Gastrocnemius medialis (tissue), 4 donors: ENCODE results near the gene KCP. TPM values are rescaled to one million over a fixed set of nuclear protein-coding genes. Genes with fewer than 3 reads are reported as not detected.
A peak's percentile ranks its signal among the peaks of the same experiment; 100 is the strongest.

Source experiments
- ATAC-seq, 2 donors: fragments of 150-250 bp; one replicate each; pipeline ENCODE4 v1.9.1; 2016
- DNase-seq, 2 donors: peaks; one replicate each; pipeline ENCODE4 v3.0.0-alpha.2; 2019
- H3K27ac ChIP-seq, 4 donors: fragments of 200-600 bp; sonication (generic); 1 replicate in 1 of 4; 2 replicates in 3 of 4; pipeline ENCODE4 v1.5.1; 2016 to 2018; ENCODE audit warnings: mild to moderate bottlenecking in 2 of 4, moderate library complexity in 1 of 4
- H3K27me3 ChIP-seq, 3 donors: fragments of 200-600 bp; sonication (generic) in 2 of 3; 1 replicate in 1 of 3; 2 replicates in 2 of 3; pipeline versions ENCODE4 v1.5.1 to v1.6.0; 2016 to 2019; ENCODE audit warnings: mild to moderate bottlenecking in 1 of 3, moderate library complexity in 1 of 3
- H3K36me3 ChIP-seq, 2 donors: fragments of 200-600 bp; sonication (generic) in 1 of 2; one replicate each; pipeline ENCODE4 v1.5.1; 2017 to 2018
- H3K4me1 ChIP-seq, 2 donors: fragments of 200-600 bp; sonication (generic) in 1 of 2; one replicate each; pipeline ENCODE4 v1.5.1; 2016 to 2017; ENCODE audit warnings: mild to moderate bottlenecking in 2 of 2
- H3K4me3 ChIP-seq, 4 donors: fragments of 200-600 bp; sonication (generic) in 3 of 4; 1 replicate in 1 of 4; 2 replicates in 3 of 4; pipeline ENCODE4 v1.5.1; 2016 to 2019; ENCODE audit warnings: mild to moderate bottlenecking in 2 of 4
- H3K9me3 ChIP-seq, 3 donors: fragments of 200-600 bp; sonication (generic) in 2 of 3; 1 replicate in 1 of 3; 2 replicates in 2 of 3; pipeline ENCODE4 v1.5.1; 2016 to 2019
- CTCF ChIP-seq, 5 experiments: fragments of 450-650 bp in 3 of 5; fragments of 200-600 bp in 2 of 5; sonication (generic) in 2 of 5; IDR thresholded peaks in 4 of 5; conservative IDR thresholded peaks in 1 of 5; 1 replicate in 4 of 5; 2 replicates in 1 of 5; pipeline ENCODE4 v1.5.1; 2016 to 2019; ENCODE audit warnings: antibody characterized with exemption in 5 of 5, mild to moderate bottlenecking in 3 of 5, moderate library complexity in 3 of 5
- POLR2A ChIP-seq, 2 donors: fragments of 450-650 bp; IDR thresholded peaks; one replicate each; pipeline ENCODE4 v1.6.1; 2017; ENCODE audit warnings: antibody characterized with exemption in 2 of 2, mild to moderate bottlenecking in 2 of 2, moderate library complexity in 2 of 2
- in situ Hi-C, 4 donors: fragments of 200-750 bp; cut with MboI; loops; one replicate each; pipeline versions ENCODE4 v1.15.0 to v1.8.0; 2017; ENCODE audit warnings: low sequenced_read_pairs in 4 of 4
- intact Hi-C: fragments of 100-400 bp; cut with DNase I; formaldehyde crosslinking; loops from one replicate; pipeline ENCODE4 v1.15.1; 2023; ENCODE audit warnings: low total_unique reads
- total RNA-seq, 4 donors: library from RNA; depleted of rRNA; stranded (reverse); fragments of >200 nt; gene quantifications; one replicate each; pipeline versions ENCODE4 v1.1.0 to v1.2.3, GENCODE V29; 2016

Gene KCP
- total RNA-seq, 4 donors from 2014 or later, result 0.10 TPM; not detected in 3

- ATAC-seq (no peak), DNase-seq (no peak)
- no peak for TF ChIP-seq CTCF (IDR thresholded peaks at IDR 0.05 in 4 of 5, conservative IDR thresholded peaks at IDR 0.05 in 1 of 5)
- no peak for TF ChIP-seq POLR2A (IDR thresholded peaks at IDR 0.05)
- H3K27me3 ChIP-seq, result peaks cover 10 to 15% (median 13%) of the 10 kb centered on the region in 3 donors
- in situ Hi-C loops, result loop anchor here (25.0 kb wide), 3 partner anchors 106 to 431 kb away; partner anchors contain the start of genes HILPDA (in 2 of the 4), CCDC136 (in 1 of the 4) and OPN1SW (in 1 of the 4)
- no peaks in the 10 kb centered on the region for H3K36me3 ChIP-seq
- H3K4me1 ChIP-seq, result no peaks in the 10 kb centered on the region
- no peak overlapping the region for H3K27ac ChIP-seq
- no peak overlapping the region for H3K4me3 ChIP-seq
- H3K9me3 ChIP-seq, result no peaks in the 10 kb centered on the region
- intact Hi-C loops, result no loop called here
Observed at GRCh38 chr7:128893251-128894100, 17.0 kb downstream of the KCP start.

- TF ChIP-seq CTCF (IDR thresholded peaks at IDR 0.05 in 4 of 5, conservative IDR thresholded peaks at IDR 0.05 in 1 of 5), result no peak
- TF ChIP-seq POLR2A (IDR thresholded peaks at IDR 0.05), result no peak
- Histone ChIP-seq H3K36me3 (no peaks in the 10 kb centered on the region), H3K27ac (no peak overlapping the region), H3K4me1 (no peaks in the 10 kb centered on the region), H3K9me3 (no peaks in the 10 kb centered on the region), H3K4me3 (no peak overlapping the region), H3K27me3 (peaks cover 10 to 15% (median 13%) of the 10 kb centered on the region in 3 donors)
- ATAC-seq (no peak), DNase-seq (no peak)
- in situ Hi-C loops, result loop anchor here (25.0 kb wide), 3 partner anchors 105 to 430 kb away; partner anchors contain the start of genes HILPDA (in 2 of the 4), CCDC136 (in 1 of the 4) and OPN1SW (in 1 of the 4)
- intact Hi-C loops, result no loop called here
Observed at GRCh38 chr7:128892521-128893250, 17.8 kb downstream of the KCP start.

- H3K9me3 ChIP-seq, result no peaks in the 10 kb centered on the region
- ATAC-seq (no peak), DNase-seq (no peak)
- no peak overlapping the region for H3K27ac ChIP-seq
- H3K27me3 ChIP-seq, result peaks cover 10 to 15% (median 13%) of the 10 kb centered on the region in 3 donors
- TF ChIP-seq CTCF (IDR thresholded peaks at IDR 0.05 in 4 of 5, conservative IDR thresholded peaks at IDR 0.05 in 1 of 5), result no peak
- TF ChIP-seq POLR2A (IDR thresholded peaks at IDR 0.05), result no peak
- intact Hi-C loops (no loop called here), in situ Hi-C loops (loop anchor here (25.0 kb wide), 3 partner anchors 105 to 430 kb away; partner anchors contain the start of genes HILPDA (in 2 of the 4), CCDC136 (in 1 of the 4) and OPN1SW (in 1 of the 4))
- H3K4me1 ChIP-seq, result no peaks in the 10 kb centered on the region
- H3K4me3 ChIP-seq, result no peak overlapping the region
- no peaks in the 10 kb centered on the region for H3K36me3 ChIP-seq
Observed at GRCh38 chr7:128891942-128892269, 18.6 kb downstream of the KCP start.

- peaks cover 10 to 15% (median 13%) of the 10 kb centered on the region in 3 donors for H3K27me3 ChIP-seq
- ATAC-seq (no peak), DNase-seq (no peak)
- no peak for TF ChIP-seq POLR2A (IDR thresholded peaks at IDR 0.05)
- no peak for TF ChIP-seq CTCF (IDR thresholded peaks at IDR 0.05 in 4 of 5, conservative IDR thresholded peaks at IDR 0.05 in 1 of 5)
- no peak overlapping the region for H3K27ac ChIP-seq
- no peaks in the 10 kb centered on the region for H3K9me3 ChIP-seq
- intact Hi-C loops (no loop called here), in situ Hi-C loops (loop anchor here (25.0 kb wide), 3 partner anchors 104 to 429 kb away; partner anchors contain the start of genes HILPDA (in 2 of the 4), CCDC136 (in 1 of the 4) and OPN1SW (in 1 of the 4))
- no peaks in the 10 kb centered on the region for H3K4me1 ChIP-seq
- H3K36me3 ChIP-seq, result no peaks in the 10 kb centered on the region
- H3K4me3 ChIP-seq, result peak overlapping the region in 1 of 4 donors; percentile 19
Observed at GRCh38 chr7:128891110-128891941, 19.2 kb downstream of the KCP start.
